GM18951 (cell line): ENCODE results near the gene CSE1L.
"Not testable (repeated sequence)": the region's sequence is repeated elsewhere in the genome, so short reads cannot be mapped to it uniquely, and the experiment has no call there.

ENCODE experiments used
- POLR2A ChIP-seq: IDR thresholded peaks from 4 replicates; pipeline ENCODE4 v1.6.1; 2011; ENCODE audit warnings: mild to moderate bottlenecking; ENCODE audit not compliant: insufficient read length, insufficient read depth; ENCODE audit errors: extremely low read depth
- in situ Hi-C: fragments of 300-500 bp; cut with MboI; formaldehyde crosslinking; loops from one replicate; pipeline ENCODE4 v1.12.0; 2022; ENCODE audit warnings: low sequenced_read_pairs, mixed read lengths, inconsistent platforms; ENCODE audit not compliant: unreplicated experiment

CSE1L gene

GRCh38 chr20:49098136-49098535, 52.0 kb downstream of the CSE1L start:
- in situ Hi-C loops, result no loop called here
- TF ChIP-seq POLR2A, result no peak

GRCh38 chr20:49099011-49099410, 52.9 kb downstream of the CSE1L start:
- in situ Hi-C loops, result no loop called here
- no peak for TF ChIP-seq POLR2A

- in situ Hi-C loops, result not testable (repeated sequence)
Measured at GRCh38 chr20:49100292-49100691, 54.2 kb downstream of the CSE1L start.

GRCh38 chr20:49100972-49101371, 54.9 kb downstream of the CSE1L start:
- in situ Hi-C loops, result no loop called here
- TF ChIP-seq POLR2A, result no peak

- TF ChIP-seq POLR2A, result no peak
- in situ Hi-C loops, result no loop called here
Measured at GRCh38 chr20:49103019-49103418, 56.9 kb downstream of the CSE1L start.

- in situ Hi-C loops, result no loop called here
- no peak for TF ChIP-seq POLR2A
Measured at GRCh38 chr20:49103647-49104364, 57.7 kb downstream of the CSE1L start.

GRCh38 chr20:49104365-49104648, 58.2 kb downstream of the CSE1L start:
- TF ChIP-seq POLR2A, result no peak
- in situ Hi-C loops, result no loop called here

GRCh38 chr20:49104979-49105547, 59.0 kb downstream of the CSE1L start:
- in situ Hi-C loops, result not testable (repeated sequence)

GRCh38 chr20:49106328-49106727, 60.2 kb downstream of the CSE1L start:
- no peak for TF ChIP-seq POLR2A
- in situ Hi-C loops, result no loop called here

GRCh38 chr20:49110767-49111694, 64.9 kb downstream of the CSE1L start:
- in situ Hi-C loops, result no loop called here
- TF ChIP-seq POLR2A, result no peak

GRCh38 chr20:49112596-49113274, 66.6 kb downstream of the CSE1L start:
- TF ChIP-seq POLR2A, result no peak
- in situ Hi-C loops, result no loop called here

- TF ChIP-seq POLR2A, result no peak
- in situ Hi-C loops, result no loop called here
Measured at GRCh38 chr20:49115564-49115963, 69.5 kb downstream of the CSE1L start.

- no peak for TF ChIP-seq POLR2A
- in situ Hi-C loops, result no loop called here
Measured at GRCh38 chr20:49118307-49118706, 72.2 kb downstream of the CSE1L start.
